ENCODE measurements around the gene BTD.

The BTD gene

DNA sequence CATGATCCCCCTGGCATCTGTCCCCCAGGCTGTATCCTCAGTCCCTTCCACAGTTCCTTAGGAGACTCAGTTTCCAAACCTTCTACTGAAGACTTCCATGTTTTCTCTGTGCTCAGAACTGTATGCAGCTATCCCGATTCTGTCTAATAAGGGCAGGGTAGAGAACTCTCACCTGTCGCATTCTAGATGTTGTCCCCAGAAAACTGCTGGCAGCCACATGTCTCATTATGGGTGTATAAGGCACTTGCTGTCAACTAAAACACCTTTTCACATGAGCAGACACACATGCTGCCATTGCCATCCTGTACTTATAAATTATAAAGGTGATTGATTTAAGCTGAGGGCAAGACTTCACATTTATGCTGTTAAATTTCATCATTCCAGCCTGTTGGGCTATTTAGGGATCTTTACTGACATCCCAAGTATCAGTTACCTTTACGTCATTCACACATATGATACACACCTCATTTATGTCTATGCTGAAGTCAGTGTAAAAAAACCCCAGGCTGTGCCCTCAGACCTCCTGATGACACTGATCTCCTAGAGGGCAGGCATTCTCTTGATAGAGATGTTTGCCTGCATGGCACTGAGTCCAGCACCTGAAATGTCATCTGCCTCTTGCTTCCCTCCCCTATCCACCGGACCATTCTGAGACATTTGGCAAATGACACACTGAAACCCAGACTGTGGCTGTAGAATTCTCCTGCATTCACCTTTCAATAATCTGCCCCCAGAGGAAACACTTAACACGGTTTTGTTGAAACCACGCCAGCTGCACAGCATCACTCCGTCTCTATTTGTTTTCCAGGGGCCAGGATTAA, 35.8 kb downstream of the BTD start:
- no peak for DNase-seq

DNA sequence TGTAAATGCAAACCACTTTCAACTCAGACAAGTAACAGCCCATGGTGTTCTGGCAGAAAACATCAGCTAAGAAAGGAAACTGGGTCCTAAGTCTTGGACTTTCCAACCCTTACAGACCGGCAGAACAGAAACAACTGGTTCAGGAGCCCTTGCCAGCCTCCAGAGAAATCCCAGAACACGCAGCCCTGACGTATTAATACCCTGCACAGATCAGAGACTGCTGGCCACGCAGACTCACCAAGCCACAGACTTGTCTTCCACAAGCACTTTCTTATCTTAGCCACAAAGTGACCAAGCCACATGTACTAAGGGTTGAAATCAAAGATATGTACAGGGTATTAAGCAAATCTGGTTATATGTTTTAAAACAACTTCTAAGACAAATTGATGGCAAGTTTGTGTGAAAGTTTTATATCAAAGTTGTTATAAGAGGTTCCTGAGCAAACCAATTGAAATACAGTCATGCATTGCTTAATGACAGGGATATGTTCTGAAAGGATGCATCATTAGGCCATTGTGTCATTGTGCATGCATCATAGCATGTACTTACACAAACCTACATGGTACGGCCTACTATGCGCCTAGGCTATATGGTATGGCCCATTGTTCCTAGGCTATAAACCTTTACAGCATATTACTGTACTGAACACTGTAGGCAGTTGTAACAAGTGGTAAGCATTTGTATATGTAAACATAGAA, 36.8 kb downstream of the BTD start:
- no peak for DNase-seq

DNA sequence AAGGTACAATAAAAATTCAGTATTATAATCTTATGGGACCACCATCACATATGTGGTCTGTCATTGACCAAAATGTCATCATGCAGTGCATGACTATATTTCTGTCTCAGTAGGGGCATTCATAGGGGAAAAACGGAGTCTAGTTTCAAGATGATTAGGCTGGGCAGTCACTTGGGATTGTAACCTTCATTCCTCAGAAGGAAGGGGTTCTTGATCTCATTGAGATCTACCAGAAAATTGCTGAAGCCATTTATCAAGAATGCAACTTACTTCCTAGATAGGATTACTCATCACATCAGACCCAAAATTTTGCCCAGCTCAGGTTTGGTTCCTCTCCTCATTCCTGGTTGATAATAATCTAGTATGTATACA, 37.3 kb downstream of the BTD start:
- DNase-seq: no peak

DNA sequence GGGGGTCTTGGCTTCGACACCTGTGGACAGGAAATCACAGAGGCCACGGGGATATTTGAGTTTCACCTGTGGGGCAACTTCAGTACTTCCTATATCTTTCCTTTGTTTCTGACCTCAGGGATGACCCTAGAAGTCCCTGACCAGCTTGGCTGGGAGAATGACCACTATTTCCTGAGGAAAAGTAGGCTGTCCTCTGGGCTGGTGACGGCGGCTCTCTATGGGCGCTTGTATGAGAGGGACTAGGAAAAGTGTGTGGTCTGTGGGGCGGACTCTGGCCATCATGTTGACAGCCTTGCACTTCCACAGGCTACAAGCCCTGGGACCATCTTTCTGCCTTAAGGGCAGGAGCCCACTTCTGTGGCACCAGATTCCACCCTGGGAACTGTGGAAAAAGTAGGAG, 43.7 kb downstream of the BTD start:
- DNase-seq: no peak

DNA sequence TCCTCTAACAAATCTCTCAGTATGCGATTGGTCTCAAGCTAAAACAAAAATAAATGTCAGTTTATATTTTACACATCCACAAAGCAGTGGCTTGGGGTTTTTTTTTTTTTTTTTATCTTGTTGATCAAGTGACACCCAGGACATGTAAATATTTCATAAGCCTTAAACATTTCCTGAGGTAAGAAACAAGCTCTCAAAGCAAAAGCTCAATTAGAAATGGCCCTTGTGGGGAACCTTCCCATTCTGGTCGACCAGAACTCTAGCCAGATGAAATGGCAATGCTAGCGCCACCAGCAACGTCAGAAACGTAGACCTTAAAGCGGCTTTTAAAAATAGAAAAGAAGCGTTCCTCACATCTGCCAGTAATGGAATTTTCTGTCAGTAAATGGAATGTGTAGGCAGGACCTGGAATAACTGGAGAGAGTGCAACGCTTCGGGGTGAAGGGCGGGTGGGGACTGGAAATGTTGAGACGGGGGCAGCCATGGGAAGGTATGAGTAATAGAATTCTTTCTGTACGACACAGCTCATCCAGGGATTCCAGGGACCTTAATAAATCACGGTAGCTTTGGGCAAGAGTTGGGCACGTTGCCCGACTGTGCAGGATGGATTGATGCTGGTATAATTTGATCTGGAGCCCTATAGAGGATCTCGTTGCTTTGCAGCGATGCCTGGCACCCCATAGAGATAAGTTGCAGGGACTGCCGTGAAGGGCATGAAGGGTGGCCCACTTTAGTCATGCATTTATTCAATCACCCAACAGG, 44.4 kb downstream of the BTD start:
- no peak for DNase-seq

DNA sequence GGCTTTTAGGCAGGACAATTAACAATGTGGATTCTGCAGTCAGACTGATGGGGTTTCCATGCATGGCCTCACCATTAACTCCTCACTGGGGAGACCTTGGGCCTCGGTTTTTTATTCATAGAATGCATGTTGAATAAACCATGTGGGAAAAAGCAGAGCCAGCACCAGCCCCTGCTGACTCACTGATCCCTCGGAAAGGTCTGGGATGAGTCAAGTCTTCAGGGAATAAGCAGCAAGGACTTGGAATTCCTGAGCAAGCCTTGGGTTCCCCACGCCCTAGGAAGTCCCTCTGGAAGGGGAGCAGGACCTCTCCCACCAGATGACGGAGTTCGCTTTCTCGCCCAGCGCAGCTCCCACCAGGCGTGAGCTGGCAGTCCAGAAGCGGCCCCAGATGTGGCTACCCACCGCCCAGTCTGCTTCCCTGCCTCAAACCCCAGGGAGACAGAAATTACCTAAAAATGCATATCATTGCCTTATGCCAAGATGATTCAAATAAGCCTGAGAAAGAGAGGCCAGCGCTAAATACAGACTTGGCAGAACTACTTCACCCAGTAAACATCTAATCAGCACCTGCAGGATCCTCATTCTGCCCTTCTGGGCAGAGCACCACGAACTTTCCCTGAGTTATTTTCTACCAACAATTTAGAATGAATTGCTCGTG, 45.4 kb downstream of the BTD start:
- no peak for DNase-seq

DNA sequence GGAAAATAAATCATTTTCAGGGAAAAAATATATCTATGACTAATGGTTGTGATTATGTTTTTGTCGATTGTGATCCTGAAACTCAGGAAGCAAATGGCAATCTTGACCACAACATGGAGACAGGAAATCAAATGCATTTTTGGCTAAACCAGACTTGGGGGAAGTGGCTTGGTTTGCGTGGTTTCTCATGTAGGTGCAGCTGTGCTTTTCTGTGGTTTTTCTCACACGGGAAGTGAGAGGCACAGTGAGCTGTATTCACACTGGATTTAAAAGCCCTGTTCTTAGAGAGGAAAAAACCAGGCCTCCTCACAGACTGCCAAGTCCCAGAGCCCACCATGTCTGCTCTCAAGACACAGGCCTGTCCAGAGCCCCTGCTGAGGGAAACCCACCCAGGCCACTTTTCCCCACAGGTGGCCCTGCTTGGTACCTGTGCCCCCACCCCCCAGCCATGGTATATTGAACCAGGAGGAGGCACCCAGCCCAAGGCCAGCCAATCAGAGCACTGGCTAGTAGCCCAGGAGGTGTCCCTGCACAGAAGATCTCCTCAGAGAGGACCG, 46.1 kb downstream of the BTD start:
- DNase-seq: no peak

DNA sequence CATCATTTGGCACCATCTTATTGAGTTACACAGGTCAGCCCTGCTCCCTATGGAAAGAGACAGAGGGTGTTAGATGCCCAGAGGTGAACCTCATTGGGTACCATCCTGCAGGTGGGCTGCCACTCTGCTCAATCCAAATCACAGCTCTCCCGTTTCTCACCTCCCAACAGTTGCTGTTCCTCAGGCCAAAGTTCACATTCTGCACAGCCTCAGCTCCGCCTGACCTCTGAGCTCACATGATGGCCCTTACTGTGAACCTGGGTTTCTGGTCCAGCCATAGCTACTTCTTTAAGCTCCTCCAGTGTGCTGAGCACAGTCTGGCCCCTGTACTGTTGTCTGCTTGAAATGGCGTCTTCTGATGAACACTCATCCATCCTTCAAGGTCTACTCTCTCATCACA, 47.8 kb downstream of the BTD start:
- DNase-seq: no peak

DNA sequence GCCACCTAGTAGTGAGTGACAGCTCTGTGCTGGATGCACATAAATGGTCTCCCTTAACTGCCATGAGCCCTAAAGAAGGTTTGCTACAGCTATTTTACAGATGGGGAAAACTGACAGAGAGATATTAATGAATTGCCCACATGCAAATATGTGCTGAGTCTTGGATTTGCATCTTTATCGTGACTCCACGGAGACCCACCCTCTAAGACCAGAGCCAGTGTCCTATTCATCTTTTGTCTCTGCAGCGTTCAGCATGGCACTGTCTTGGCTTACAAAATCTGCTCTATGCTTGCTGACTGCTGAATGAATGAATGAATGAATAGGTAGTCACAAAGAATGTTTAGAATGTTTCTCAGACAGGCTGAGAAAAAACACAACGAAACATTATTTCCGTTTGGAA, 48.3 kb downstream of the BTD start:
- DNase-seq: no peak

DNA sequence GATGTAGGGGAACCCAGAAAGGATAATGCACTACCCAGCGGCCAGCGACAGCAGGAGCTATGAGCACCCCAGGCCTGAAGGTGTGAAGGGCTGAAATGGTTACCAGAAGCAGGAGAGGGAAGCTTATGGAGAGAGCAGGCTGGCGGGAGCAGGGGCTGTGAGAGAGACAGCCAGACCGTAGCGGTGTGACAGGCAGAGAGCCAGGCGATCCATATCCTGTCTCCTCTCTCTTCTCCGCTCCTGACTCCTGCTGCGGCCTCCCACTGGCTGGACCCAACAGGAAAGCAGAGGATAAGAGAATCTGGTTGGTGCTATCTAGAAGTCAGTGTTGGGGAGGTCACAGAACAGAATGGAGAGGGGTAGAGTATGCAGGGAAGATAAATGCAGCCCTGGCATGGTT, 49.9 kb downstream of the BTD start:
- DNase-seq: no peak

DNA sequence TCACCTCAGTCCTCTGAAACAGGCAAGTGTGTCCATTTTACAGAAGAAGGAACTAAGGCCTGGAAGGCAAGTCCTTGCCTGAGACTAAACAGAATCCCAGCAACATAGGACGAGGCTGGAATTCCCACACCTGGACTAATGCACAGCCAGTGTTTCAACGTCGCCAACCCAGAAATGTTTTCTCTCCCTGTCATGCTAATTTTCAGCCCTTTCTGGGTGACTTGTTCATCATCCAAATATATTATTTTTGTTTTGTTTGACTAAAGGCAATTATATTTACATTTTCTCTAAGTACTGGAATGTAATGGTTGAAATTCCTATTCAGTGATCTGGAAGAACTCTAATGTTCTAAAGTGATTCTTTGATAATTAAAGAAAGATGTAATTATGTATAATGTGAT, 51.8 kb downstream of the BTD start:
- DNase-seq: no peak

DNA sequence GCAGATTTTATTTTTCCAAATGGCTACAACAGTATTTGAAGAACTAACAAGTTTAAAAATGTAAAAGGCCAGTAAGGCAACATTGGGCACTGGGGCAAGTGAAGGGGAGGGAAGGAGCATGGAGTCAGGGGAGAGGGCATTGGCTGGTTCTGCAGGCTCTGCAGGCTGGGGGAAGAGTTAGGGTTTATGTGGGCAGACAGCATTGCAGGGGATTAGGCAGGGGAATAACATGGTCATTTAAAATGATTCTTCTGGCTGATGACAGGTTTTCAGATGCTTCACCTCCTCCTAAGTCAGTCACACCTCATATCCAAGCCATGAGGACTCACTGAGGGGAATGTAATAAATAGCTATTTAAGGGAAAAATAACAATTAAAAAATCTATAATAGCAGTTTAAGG, 52.6 kb downstream of the BTD start:
- DNase-seq: no peak

DNA sequence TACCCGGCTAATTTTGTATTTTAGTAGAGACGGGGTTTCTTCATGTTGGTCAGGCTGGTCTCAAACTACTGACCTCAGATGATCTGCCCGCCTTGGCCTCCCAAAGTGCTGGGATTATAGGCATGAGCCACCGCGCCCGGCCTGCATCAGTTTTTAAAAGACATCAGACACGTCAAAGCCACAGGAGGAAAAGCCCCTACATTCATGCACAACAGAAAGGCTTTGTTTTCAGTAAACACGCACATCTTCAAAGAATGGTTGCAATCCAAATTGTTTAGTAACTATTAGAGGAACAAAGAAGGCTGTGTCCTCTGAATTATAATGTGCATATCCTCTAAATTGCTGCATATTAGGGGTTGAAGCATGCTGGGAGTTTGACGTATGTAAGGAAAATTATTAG, 53.3 kb downstream of the BTD start:
- DNase-seq: no peak

DNA sequence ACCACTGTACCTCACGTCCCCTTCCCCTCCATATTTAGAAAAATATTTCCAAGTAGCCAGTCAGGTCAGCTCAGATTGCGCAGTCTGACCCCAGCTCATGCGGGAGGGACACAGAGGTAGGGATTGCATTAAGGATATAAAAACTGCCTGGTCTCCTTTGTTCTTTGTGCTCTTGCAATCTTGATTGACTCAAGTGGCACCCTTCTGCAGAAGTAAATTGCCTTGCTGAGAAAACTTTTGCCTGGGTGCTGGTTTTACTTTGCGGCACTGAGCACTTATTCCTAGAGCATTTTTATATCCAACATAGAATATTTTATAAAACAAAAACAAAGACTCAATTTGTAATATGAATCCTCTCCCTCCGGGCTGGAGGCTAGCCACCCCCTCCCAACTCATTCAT, 54.8 kb downstream of the BTD start:
- no peak for DNase-seq

DNA sequence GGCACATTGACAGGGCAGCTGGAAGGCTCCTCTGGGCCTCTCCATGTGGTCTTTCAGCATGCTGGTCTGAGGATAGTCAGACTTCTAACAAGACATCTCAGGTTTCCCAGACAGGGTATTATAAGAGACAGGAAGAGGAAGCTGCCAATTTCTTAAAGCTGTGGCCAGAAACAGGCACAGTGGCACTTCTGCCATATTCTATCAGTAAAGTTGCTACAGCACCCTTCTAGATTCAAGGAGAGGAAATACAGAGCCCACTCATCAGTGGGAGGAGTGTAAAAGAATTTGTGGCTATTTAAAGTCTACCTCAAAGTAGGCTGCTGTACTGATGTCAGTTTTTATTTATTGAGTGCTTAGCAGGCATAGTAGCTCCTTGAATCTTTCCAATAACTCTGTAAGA, 55.5 kb downstream of the BTD start:
- DNase-seq: no peak

DNA sequence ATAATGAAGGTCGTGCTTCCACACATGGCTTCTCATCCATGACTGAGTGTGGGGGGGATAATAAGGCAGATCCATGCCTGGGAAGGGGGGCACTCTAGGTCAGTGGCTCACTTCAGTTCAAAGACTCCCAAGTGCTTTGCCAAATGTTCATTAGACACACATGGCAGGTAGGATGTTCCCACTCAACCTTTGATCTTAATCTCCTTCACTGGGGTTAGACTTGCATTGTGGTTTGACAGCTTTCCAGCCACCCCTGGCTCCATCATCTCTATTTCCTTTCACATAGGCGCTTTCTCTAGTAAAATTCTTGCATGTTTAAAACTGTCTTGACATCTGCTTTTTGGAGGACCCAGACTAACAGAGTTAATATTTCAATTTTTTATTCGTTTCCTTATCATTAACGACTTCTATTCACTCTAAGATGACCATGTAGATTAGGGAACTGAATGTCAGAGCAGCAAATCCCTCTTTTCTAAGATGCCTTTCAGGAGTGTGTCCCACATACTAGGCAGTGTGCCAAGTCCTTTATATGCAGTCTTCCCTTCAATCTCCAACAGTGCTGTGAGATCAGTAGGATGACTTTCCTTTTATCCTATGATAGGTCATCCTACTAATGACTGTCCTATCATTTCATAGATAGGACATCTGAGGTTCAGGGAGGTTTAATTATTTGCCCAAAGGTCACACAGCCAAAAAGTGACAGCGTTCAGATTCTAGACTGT, 57.9 kb downstream of the BTD start:
- DNase-seq: no peak

DNA sequence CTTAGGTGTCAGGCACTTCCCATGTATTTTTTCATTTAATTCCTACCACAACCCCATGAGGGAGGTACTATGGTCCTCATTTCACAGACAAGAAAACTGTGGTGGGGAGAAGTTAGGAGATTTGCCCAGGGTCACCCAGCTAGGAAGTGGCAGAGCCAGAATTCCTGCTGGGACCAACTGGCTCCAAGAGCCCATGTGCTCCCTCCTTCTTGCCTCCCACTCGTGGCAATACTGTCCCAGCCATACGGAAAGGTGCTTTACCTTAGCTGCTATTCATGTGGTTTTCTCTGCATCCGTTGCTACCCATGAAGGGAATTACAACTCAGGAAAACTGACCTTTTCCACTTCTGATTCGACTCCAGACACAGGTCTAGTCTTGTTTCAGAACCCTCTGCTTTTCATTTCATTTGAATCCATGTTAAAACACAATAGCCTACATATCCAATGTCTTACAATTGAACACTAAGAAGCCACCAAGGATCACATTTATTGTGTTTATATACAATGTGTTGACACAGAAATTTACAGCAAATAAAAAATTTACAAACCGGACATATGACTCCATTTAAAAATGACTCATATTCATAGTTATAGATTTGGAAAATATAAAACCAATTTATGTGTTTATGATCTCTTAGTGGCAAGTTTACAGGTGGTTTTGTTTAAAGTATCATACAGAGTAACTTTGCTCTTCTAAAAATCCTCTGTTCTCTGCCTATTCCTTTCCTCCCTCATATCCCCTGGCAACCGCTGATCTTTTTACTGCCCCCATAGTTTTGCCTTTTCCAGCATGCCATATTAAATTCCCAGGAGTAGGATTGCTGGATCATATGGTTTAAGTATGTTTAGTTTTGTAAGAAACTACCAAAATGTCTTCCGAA, 58.8 kb downstream of the BTD start:
- DNase-seq: no peak

DNA sequence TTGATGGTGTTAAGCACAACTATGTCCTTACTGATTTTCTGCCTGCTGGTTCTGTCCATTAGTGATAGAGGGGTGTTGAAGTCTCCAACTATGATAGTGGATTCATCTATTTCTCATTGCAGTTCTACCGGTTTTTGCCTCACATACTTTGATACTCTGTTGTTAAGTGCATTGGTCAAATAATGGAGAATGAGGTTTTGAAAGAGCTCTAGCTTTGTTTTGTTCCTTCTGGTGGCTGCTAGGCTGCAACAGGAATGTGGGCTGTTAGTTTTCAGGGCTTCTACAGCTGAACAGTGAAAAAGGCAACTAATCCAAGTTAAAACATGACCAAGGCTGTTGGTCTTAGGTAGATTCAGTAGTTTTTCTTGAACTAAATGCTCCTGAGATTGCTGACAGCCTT, 62.6 kb downstream of the BTD start:
- DNase-seq: no peak

DNA sequence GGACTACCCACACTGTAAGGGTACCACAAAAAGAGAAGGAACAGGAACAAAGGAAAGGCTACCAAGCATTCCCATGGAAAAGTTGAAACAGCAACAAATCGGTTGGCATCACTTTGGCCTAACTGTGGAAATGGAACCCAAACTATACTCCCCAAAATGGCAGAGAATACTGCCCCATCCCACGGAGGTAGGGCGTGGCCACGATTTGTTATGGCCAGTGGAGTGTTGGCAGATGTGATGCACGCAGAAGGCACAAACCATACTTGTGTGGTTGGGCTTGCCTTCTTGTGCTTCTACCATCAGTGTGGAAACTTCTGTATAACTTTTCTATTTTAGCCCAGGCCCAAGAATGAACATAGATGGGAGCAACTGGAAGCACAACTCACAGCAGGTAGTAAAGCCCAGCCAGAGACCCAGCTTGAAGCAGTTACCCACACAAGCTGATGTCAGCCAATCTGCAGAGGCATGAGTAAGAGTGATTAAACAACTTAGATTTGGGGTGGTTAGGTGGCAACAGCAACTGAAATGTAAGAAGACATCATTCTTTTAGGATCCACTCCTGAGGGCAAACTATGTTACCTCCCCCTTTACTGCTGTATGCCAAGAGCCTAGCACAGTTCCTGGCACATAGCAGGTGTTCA, 64.1 kb downstream of the BTD start:
- no peak for DNase-seq

DNA sequence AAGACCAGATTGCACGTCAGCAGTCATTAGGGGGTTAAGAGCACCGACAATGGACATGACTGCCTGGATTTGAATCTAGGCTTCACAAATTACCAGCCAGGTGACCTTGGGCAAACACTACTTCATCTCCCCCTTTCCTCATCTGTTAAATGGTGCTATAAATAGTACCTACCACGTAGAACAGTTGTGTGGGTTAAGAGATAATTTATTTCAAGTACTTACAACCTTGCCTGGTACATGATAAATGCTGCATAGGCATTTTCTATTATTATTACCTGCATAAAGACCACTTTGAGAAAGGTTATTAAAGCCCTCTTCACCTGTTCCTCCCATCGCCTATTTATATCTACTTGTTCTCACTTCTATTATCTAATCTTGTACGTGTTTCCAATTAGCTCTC, 64.7 kb downstream of the BTD start:
- no peak for DNase-seq

DNA sequence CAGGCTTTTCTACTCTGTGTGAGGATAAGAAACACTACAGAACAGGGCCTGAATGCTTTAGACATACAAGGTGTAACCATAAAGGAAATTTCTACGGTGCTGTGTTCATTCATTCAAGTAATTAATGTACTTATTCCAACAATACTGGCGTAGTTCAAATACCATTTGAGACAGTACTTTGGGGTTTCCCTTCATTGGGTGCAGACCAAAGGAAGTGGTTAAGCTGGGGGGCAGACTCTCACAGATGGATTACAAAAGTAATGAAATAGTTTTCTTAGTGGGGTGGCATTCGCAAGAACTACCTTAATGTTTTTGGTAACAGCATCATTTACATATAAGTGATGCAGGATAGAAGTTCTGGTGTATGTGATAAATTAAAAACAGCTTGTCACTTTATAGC, 65.9 kb downstream of the BTD start:
- no peak for DNase-seq

All from activated CD4-positive, CD25-positive, alpha-beta regulatory T cell (primary cell).